GM19328 (cell line): ENCODE results near the gene LAMTOR2.
"Not testable (repeated sequence)": the region's sequence is repeated elsewhere in the genome, so short reads cannot be mapped to it uniquely, and the experiment has no call there.

ENCODE experiments used
- ATAC-seq: cut with Tn5 transposase; IDR thresholded peaks from one replicate; pipeline ENCODE4 v1.9.1; 2021; ENCODE audit warnings: mild to moderate bottlenecking, moderate library complexity; ENCODE audit not compliant: unreplicated experiment

The LAMTOR2 gene

DNA sequence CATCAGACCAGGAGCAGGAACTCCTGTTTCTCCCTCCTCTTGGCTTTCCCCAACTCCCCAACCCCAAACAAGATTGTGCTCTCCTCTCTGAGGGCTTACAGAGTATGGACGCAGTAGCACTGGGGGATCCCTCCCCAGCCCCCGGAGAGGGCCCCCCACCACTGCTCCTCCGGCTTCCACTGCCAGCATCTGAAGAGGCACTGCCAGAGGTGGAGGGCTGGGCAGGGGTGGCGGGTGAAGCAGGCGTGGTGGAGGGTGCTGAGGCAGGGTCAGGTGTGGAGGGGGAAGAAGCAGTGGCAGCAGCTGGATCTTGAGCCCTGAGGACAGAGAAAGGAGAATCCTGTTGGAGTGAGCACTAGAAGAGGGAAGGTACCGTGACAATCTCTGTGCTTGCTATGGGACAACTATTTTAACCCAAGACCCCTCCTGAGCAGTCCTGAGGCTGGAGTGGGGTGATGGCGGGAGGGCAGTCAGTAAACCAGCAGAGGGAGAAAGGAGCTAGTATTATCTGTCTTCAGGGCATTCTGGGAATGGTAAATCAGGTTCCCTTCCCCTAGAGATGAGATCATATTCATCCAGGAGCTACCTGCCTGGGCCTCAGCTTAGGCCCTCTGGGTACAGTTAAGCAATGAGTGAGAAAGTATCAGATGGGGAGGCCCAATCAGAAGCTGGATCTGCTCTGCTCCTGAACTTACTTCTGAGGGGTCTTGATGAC is 3.4 kb upstream of the LAMTOR2 start:
- no peak for ATAC-seq

- no peak for ATAC-seq
Measured at GRCh38 chr1:156052862-156053767, 1.5 kb upstream of the LAMTOR2 start.

DNA sequence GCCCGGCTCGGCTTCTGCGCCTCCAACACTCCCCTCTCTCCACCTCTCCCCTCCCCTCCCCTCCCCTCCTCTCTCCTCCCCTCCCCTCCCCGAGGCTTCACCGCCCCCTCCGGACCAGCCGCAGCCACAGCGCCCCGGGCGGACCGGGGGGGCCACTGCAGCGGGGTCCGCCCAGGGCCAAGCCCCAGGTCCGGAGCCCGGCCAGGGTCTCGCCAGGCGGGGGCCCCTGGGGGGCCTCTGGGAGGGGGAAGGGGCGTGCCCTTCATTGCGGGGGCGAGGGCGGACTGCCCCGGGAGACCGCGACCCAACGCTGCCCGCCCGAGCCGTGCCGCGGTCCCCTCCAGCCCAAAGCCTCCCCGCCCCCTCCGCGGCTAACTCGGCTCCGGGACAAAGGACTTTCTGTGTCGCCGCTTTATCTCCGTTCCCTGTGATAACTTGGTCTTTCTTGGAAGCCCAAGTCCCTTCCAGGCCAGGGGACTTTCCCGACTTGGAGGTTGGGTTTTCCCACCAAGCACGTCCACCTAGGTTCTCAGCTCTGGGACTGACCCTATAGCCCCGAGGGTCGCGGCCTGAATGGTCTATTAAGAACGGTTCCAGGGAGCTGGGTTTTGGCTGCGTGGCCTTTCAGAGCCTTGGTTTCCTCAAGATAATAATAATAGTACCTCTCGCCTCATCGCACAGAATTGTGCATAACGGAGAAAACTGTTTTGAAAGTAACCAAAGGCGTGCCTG is 648 bp upstream of the LAMTOR2 start, which contains the start of gene UBQLN4:
TSS of gene UBQLN4 (minus strand) at position 31 of the 732 bp plus-strand sequence. CDS start 97 bp downstream, outside the sequence.
- ATAC-seq, result no peak

DNA sequence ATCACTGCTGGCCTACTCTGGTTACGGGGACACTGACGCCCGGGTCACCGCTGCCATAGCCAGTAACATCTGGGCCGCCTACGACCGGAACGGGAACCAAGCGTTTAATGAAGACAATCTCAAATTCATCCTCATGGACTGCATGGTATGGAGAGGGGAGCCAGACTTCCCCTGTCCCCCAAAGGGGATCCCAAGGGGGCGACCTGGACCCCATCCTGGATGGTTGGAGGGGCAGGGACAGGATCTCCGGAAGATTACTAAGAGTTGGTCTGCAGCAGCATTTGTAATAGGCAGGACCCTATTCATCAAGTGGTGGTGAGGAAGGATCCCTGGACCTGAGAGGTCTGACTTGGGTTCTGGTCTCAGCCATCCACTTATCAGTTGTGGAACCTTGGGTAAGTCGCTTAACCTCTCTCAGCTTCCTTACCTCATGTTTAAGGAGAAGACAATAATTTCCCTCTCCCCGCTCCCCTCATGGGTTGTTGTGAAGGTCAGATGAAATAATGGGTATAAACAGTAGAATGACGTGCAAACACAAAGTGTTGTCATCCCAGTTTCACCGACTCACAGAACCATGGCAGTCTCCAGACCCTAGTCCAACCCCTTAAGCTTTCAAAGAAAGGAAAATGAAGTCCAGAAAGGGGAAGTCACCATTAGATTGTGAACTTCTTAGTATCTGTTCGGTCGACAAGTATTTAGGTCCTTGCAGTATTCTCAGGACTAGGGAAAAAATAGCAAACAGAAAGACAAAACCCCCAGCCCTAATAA is 883 bp downstream of the LAMTOR2 start:
- ATAC-seq, result no peak

- ATAC-seq, result no peak
Measured at GRCh38 chr1:156056326-156056849, 1.8 kb downstream of the LAMTOR2 start.

- no peak for ATAC-seq
Measured at GRCh38 chr1:156060937-156061636, 6.5 kb downstream of the LAMTOR2 start, which contains the start of gene RAB25. Gene RAB25 (plus strand): TSS chr1:156061160. CDS start chr1:156061401, 241 bp downstream.

DNA sequence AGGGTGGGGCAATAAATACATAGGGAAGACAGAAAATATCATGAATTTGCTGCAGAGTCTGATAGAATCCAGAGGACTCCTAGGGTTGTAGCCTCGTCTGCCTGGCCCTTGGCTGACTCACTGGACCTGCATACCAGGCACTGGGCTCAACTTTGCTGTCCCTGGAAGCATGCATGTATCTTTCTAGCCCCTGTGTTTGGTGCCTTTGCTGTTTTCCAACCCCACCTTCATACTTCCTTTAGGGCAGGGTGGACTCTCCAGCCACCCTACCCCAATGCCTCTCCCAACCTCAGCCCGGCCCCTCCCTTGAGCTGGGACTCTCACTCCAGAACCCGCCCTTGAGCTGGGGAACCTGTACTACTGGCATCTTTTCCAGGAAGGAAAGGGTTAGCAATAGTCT is 7.6 kb downstream of the LAMTOR2 start:
- no peak for ATAC-seq

DNA sequence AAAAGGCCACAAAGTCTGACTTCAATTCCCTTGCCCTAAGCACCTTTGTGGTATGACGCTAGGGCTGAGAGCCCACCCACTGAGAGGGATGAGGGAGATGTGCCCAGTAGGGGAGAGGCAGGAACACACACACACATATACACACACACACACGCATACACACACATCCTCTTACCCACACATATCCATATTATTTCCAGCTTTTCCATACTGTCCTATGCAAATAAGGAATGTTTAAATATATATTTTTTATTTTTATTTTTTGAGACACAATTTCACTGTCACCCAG is 9.4 kb downstream of the LAMTOR2 start:
- no peak for ATAC-seq

DNA sequence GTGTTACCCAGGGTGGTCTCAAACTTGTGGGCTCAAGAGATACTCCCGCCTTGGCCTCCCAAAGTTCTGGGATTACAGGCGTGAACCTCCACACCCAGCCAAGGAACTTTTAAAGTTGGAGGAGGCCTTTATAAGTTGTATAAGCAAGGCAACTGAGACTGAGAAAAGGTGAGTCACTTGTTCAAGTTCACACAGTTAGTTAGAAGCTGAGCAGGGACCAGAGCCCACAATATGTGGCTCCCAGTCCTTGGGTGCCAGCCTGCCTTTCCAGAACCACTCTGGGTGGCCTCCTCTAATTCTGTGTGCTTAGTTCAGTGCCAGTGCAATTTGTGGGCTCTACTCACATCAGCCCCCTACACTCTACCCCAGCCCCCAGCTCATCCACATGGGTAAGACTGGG is 10.0 kb downstream of the LAMTOR2 start:
- no peak for ATAC-seq

GRCh38 chr1:156065212-156065611 is 10.6 kb downstream of the LAMTOR2 start:
- no peak for ATAC-seq

- ATAC-seq, result no peak
Measured at GRCh38 chr1:156065871-156066270, 11.3 kb downstream of the LAMTOR2 start.

- no peak for ATAC-seq
Measured at GRCh38 chr1:156067262-156067661, 12.7 kb downstream of the LAMTOR2 start.

GRCh38 chr1:156069490-156070455 is 15.2 kb downstream of the LAMTOR2 start:
- ATAC-seq, result no peak

DNA sequence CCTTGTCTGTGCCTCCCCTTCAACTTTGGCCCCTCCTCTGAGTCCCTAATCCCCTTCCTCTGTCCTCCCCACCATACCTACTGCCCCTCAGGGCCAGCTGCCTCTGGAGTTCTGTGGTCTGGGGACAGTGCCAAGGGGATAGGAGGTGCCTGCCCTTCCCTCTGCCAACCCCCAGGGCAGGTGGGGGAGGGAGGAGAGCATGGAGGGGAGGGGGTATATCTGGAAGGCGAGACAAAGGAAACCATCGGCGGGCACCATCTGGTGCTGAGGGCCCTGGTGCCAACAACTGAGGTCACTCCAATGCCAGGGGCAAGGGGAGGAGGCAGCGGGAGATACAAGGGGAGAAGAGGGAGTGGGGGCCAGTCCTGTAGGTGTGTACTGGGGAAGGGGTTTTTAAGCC is 16.0 kb downstream of the LAMTOR2 start:
- no peak for ATAC-seq

DNA sequence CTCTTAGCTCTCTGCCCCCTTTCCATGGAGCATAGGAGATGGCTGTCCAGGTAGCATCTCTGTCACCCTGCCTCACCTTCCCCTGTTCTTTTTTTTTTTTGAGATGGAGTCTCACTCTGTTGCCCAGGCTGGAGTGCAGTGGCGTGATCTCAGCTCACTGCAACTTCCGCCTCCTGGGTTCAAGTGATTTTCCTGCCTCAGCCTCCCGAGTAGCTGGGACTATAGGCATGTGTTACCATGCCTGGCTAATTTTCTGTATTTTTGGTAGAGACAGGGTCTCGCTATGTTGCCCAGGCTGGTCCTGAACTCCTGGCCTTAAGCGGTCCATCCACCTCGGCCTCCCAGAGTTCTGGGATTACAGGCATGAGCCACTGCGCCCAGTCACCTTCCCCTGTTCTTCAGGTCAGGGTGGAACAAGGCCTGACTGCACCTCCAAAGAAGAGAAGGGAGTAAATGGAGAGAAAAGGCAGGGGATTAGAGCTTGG is 16.8 kb downstream of the LAMTOR2 start:
- not testable (repeated sequence) for ATAC-seq

- ATAC-seq, result no peak
Measured at GRCh38 chr1:156072251-156072650, 17.7 kb downstream of the LAMTOR2 start.

GRCh38 chr1:156073110-156073687 is 18.6 kb downstream of the LAMTOR2 start:
- no peak for ATAC-seq

GRCh38 chr1:156073740-156074139 is 19.2 kb downstream of the LAMTOR2 start:
- no peak for ATAC-seq
